Activated CD4-positive, CD25-positive, alpha-beta regulatory T cell treated with anti-CD3 and anti-CD28 coated beads, Interleukin-2, amount 50 U/mL, for 16 hours (primary cell): Measurements from ENCODE around the gene PDF.

Experiments used
- DNase-seq: peaks from one replicate; pipeline ENCODE4 v3.0.0-alpha.2; 2020; ENCODE audit warnings: low read depth, low spot score

Gene PDF

GRCh38 chr16:69277413-69277812 lies 53.0 kb downstream of the PDF start:
- no peak for DNase-seq
